Left renal cortex interstitium (tissue), 4 donors: Measurements from ENCODE around the gene ZNF518B. TPM values are rescaled to one million over a fixed set of nuclear protein-coding genes. Genes with fewer than 3 reads are reported as not detected.

Source experiments
- polyA plus RNA-seq, 4 donors: library from polyadenylated mRNA; unstranded; fragments of 120-200 nt; gene quantifications; one replicate each; pipeline ENCODE4 v1.2.1, GENCODE V29; 2013; ENCODE audit not compliant: insufficient read length in 4 of 4

ZNF518B gene
- polyA plus RNA-seq, 4 donors, result 25.9 to 33.5 (median 30.3) TPM

Other genes starting within 250 kb of the ZNF518B start
- 1 to 10 TPM in 1 of 4 donors, under 1 TPM in 3; 0.62 to 1.6 (median 0.74) TPM for gene CLNK, start 227.3 kb upstream of the ZNF518B start, polyA plus RNA-seq